Measurements from ENCODE around the gene ZNF197. TPM values are rescaled to one million over a fixed set of nuclear protein-coding genes. Genes with fewer than 3 reads are reported as not detected.
A peak's percentile ranks its signal among the peaks of the same experiment; 100 is the strongest.

ZNF197 gene
- total and polyA plus RNA-seq, 10 of the 15 experiments (the other 5 are each of a cell fraction or from before 2014, with no cell fraction given), result 3.2 to 16.6 (median 9.7) TPM

GRCh38 chr3:44584646-44585501, 40.0 kb upstream of the ZNF197 start, which contains the start of gene ZNF660:
Gene ZNF660 (plus strand): TSS chr3:44584964. CDS start chr3:44594194, 9,230 bp downstream.
- H3K4me2 ChIP-seq (ENCODE audit: control insufficient read depth, insufficient read depth), result peak within 1 kb of the TSS; percentile 4; the same call in 1 of the 2 replicates
- intact Hi-C loops (cut with micrococcal nuclease; ENCODE audit: unreplicated experiment), result no loop called here
- TF ChIP-seq SMC3 (IDR thresholded peaks at IDR 0.05; ENCODE audit: borderline replicate concordance, low read length) (no peak), NBN (IDR thresholded peaks at IDR 0.05) (no peak), ZBTB40 (IDR thresholded peaks at IDR 0.05; ENCODE audit: borderline replicate concordance) (no peak; the same call in 1 of the 2 replicates), USF1 (IDR thresholded peaks at IDR 0.05; ENCODE audit: borderline replicate concordance, extremely low read length, insufficient read depth, low read depth, low read length) (no peak), ZNF207 (IDR thresholded peaks at IDR 0.05; ENCODE audit: borderline replicate concordance) (peak; percentile 54; the same call in 1 of the 2 replicates), RCOR1 (conservative IDR thresholded peaks at IDR 0.05; ENCODE audit: low read depth, low read length) (no peak), CREM (IDR thresholded peaks at IDR 0.05; ENCODE audit: low read depth) (peak; percentile 70; the same call in 1 of the 2 replicates), CHD1 (IDR thresholded peaks at IDR 0.05; ENCODE audit: low read depth, low read length) (no peak), ELK1 (IDR thresholded peaks at IDR 0.05; ENCODE audit: low read depth, low read length) (no peak), EP300 (IDR thresholded peaks at IDR 0.05; ENCODE audit: borderline replicate concordance in 1 of 2, control insufficient read depth in 1 of 2, low read depth in 2 of 2, low read length in 2 of 2) (0 out of 4 replicates have a peak, but pooled peaks of 1 of the 2 experiments have one; percentile 12), LARP7 (IDR thresholded peaks at IDR 0.05) (no peak), MTA2 (IDR thresholded peaks at IDR 0.05; ENCODE audit: low read depth) (no peak), SPI1 (IDR thresholded peaks at IDR 0.05; ENCODE audit: borderline replicate concordance, insufficient read depth, low read depth, low read length) (no peak), MAX (IDR thresholded peaks at IDR 0.05; ENCODE audit: low read depth, low read length) (0 out of 2 replicates have a peak, but pooled peaks have one; percentile 58), YBX1 (IDR thresholded peaks at IDR 0.05) (no peak)

More at GRCh38 chr3:44584646-44585501, 40.0 kb upstream of the ZNF197 start, which contains the start of gene ZNF660:
- ATAC-seq (peak; percentile 94), DNase-seq (ENCODE audit: low read depth, low spot score) (no peak), FAIRE-seq (no peak)
- no peak within 1 kb of the TSS for H3K27ac ChIP-seq (ENCODE audit: control insufficient read depth, insufficient read depth)
- ChIA-PET POLR2A (interaction anchor here (0.5 to 1.3 kb wide), 2 partner anchors 18 to 40 kb away, joined by 5 to 6 read pairs; partner anchors contain the start of gene ZNF197), CTCF (interaction anchor here (0.9 to 1.1 kb wide), 2 partner anchors 76 to 88 kb away, joined by 3 to 8 read pairs; no protein-coding TSS in a partner anchor), SMC1A (ENCODE audit: uncharacterized antibody, unreplicated experiment) (interaction anchor here (1.0 to 1.1 kb wide), 2 partner anchors 27 to 101 kb away, joined by 3 read pairs; no protein-coding TSS in a partner anchor), RAD21 (ENCODE audit: unreplicated experiment) (no interaction called here)
- H3K9me3 ChIP-seq (replicated peaks; ENCODE audit: control insufficient read depth, insufficient read depth, low read length), result no peaks in the 10 kb centered on the region; the same call in 1 of the 3 replicates
- peak within 1 kb of the TSS; percentile 12; the same call in 1 of the 2 replicates for H3K4me3 ChIP-seq
- WGBS (ENCODE audit: insufficient coverage, insufficient replicate concordance, low lambda C conversion rate, missing lambda C conversion rate), result 15% methylated on average over 30 of the region's 41 CpGs
- H3K79me2 ChIP-seq (ENCODE audit: control insufficient read depth, insufficient read depth, low read length), result no peaks in the 10 kb centered on the region
- BruUV-seq (replicated peaks), result TSS peak; percentile 82
- peaks cover 0 to 2% of the 10 kb centered on the region in 2 experiments; a peak in 1 of 4 replicates for H3K27me3 ChIP-seq (replicated peaks in 1 of 2; ENCODE audit: control insufficient read depth in 2 of 2, insufficient read depth in 2 of 2, low read length in 1 of 2)
- no peaks in the 10 kb centered on the region for H3K36me3 ChIP-seq (ENCODE audit: control insufficient read depth in 2 of 2, insufficient read depth in 2 of 2, low read length in 1 of 2)
- in situ Hi-C loops (cut with MboI), result no loop called here
- no peaks in the 10 kb centered on the region for H4K20me1 ChIP-seq (ENCODE audit: control insufficient read depth, insufficient read depth)
- peak within 1 kb of the TSS; percentile 72 for H2AFZ ChIP-seq (ENCODE audit: control insufficient read depth, low read depth, low read length)
- H3K9ac ChIP-seq (ENCODE audit: control insufficient read depth, insufficient read depth, low read length), result peak within 1 kb of the TSS; percentile 62
- no peaks in the 10 kb centered on the region for H3K4me1 ChIP-seq (ENCODE audit: control insufficient read depth, insufficient read depth, low read length)

Measured in GM12878 (cell line).